Measurements from ENCODE around the gene SLC25A51. TPM values are rescaled to one million over a fixed set of nuclear protein-coding genes. Genes with fewer than 3 reads are reported as not detected.

The SLC25A51 gene
- total RNA-seq, 2 experiments from 2014 or later: 31.8 to 32.4 TPM

- no peak overlapping the region for H3K4me2 ChIP-seq (ENCODE audit: low read length)
- DNase-seq (ENCODE audit: low spot score): no peak
- CTCF ChIA-PET (ENCODE audit: unreplicated experiment): no interaction called here
- no peaks in the 10 kb centered on the region for H3K4me1 ChIP-seq (ENCODE audit: insufficient read depth, low read length, poor library complexity, severe bottlenecking)
- H3K36me3 ChIP-seq (ENCODE audit: insufficient read depth, low read length): no peaks in the 10 kb centered on the region
- no peaks in the 10 kb centered on the region for H3K9me2 ChIP-seq (ENCODE audit: insufficient read depth, low read length)
- no TSS peak for BruUV-seq (replicated peaks)
- H3K4me3 ChIP-seq (ENCODE audit: low read depth, low read length, poor library complexity, severe bottlenecking): no peak overlapping the region
- H3K27ac ChIP-seq (ENCODE audit: low read depth, low read length, poor library complexity, severe bottlenecking): no peak overlapping the region
- no peak overlapping the region for H2AFZ ChIP-seq (ENCODE audit: low read length)
- intact Hi-C loops (cut with micrococcal nuclease; ENCODE audit: unreplicated experiment): no loop called here
- no peaks in the 10 kb centered on the region for H3K9me3 ChIP-seq (ENCODE audit: low read length)
- TF ChIP-seq CTCF (conservative IDR thresholded peaks at IDR 0.05; ENCODE audit: low read length) (no peak), EZH2phosphoT487 (IDR thresholded peaks at IDR 0.05; ENCODE audit: borderline replicate concordance, low read depth, low read length) (no peak)
- POLR2A ChIA-PET: interaction anchor here (0.7 kb wide), 1 partner anchor 202 kb away, joined by 3 read pairs; no protein-coding TSS in a partner anchor
- H4K20me1 ChIP-seq (ENCODE audit: insufficient read depth, low read length): no peaks in the 10 kb centered on the region
- H3K79me2 ChIP-seq (ENCODE audit: insufficient read depth, low read depth, low read length): no peaks in the 10 kb centered on the region
These were observed 33.4 kb upstream of the SLC25A51 start for GRCh38 chr9:37937366-37937765.

GRCh38 chr9:37936965-37937364 lies 33.0 kb upstream of the SLC25A51 start:
- no peaks in the 10 kb centered on the region for H4K20me1 ChIP-seq (ENCODE audit: insufficient read depth, low read length)
- no peak overlapping the region for H3K27ac ChIP-seq (ENCODE audit: low read depth, low read length, poor library complexity, severe bottlenecking)
- ChIA-PET POLR2A (interaction anchor here (0.7 to 0.8 kb wide), 2 partner anchors 34 to 202 kb away, joined by 3 read pairs; no protein-coding TSS in a partner anchor), CTCF (ENCODE audit: unreplicated experiment) (no interaction called here)
- H3K79me2 ChIP-seq (ENCODE audit: insufficient read depth, low read depth, low read length): no peaks in the 10 kb centered on the region
- H3K9me3 ChIP-seq (ENCODE audit: low read length): no peaks in the 10 kb centered on the region
- no peak for DNase-seq (ENCODE audit: low spot score)
- no peaks in the 10 kb centered on the region for H3K4me1 ChIP-seq (ENCODE audit: insufficient read depth, low read length, poor library complexity, severe bottlenecking)
- BruUV-seq (replicated peaks): no TSS peak
- no peaks in the 10 kb centered on the region for H3K9me2 ChIP-seq (ENCODE audit: insufficient read depth, low read length)
- no peaks in the 10 kb centered on the region for H3K36me3 ChIP-seq (ENCODE audit: insufficient read depth, low read length)
- H3K4me2 ChIP-seq (ENCODE audit: low read length): no peak overlapping the region
- TF ChIP-seq EZH2phosphoT487 (IDR thresholded peaks at IDR 0.05; ENCODE audit: borderline replicate concordance, low read depth, low read length) (no peak), CTCF (conservative IDR thresholded peaks at IDR 0.05; ENCODE audit: low read length) (no peak)
- H2AFZ ChIP-seq (ENCODE audit: low read length): no peak overlapping the region
- H3K4me3 ChIP-seq (ENCODE audit: low read depth, low read length, poor library complexity, severe bottlenecking): no peak overlapping the region
- intact Hi-C loops (cut with micrococcal nuclease; ENCODE audit: unreplicated experiment): no loop called here

GRCh38 chr9:37936376-37936775 lies 32.4 kb upstream of the SLC25A51 start:
- CTCF ChIA-PET (ENCODE audit: unreplicated experiment): interaction anchor here (0.6 kb wide), 1 partner anchor 31 kb away, joined by 3 read pairs; no protein-coding TSS in a partner anchor
- TF ChIP-seq CTCF (conservative IDR thresholded peaks at IDR 0.05; ENCODE audit: low read length) (no peak), EZH2phosphoT487 (IDR thresholded peaks at IDR 0.05; ENCODE audit: borderline replicate concordance, low read depth, low read length) (no peak)
- BruUV-seq (replicated peaks): no TSS peak
- Histone ChIP-seq H3K9me3 (ENCODE audit: low read length) (no peaks in the 10 kb centered on the region), H3K4me1 (ENCODE audit: insufficient read depth, low read length, poor library complexity, severe bottlenecking) (no peaks in the 10 kb centered on the region), H3K4me3 (ENCODE audit: low read depth, low read length, poor library complexity, severe bottlenecking) (no peak overlapping the region), H2AFZ (ENCODE audit: low read length) (no peak overlapping the region), H3K4me2 (ENCODE audit: low read length) (no peak overlapping the region), H3K9me2 (ENCODE audit: insufficient read depth, low read length) (no peaks in the 10 kb centered on the region), H3K36me3 (ENCODE audit: insufficient read depth, low read length) (no peaks in the 10 kb centered on the region), H3K79me2 (ENCODE audit: insufficient read depth, low read depth, low read length) (no peaks in the 10 kb centered on the region), H4K20me1 (ENCODE audit: insufficient read depth, low read length) (no peaks in the 10 kb centered on the region), H3K27ac (ENCODE audit: low read depth, low read length, poor library complexity, severe bottlenecking) (no peak overlapping the region)
- POLR2A ChIA-PET: interaction anchor here (0.8 kb wide), 1 partner anchor 33 kb away, joined by 3 read pairs; no protein-coding TSS in a partner anchor
- intact Hi-C loops (cut with micrococcal nuclease; ENCODE audit: unreplicated experiment): no loop called here
- DNase-seq (ENCODE audit: low spot score): no peak
